Stimulated activated CD8-positive, alpha-beta memory T cell treated with anti-CD3 and anti-CD28 coated beads, Interleukin-7, amount 100 ng/mL, for 48 hours (primary cell): Measurements from ENCODE around the gene IL9R.
A peak's percentile ranks its signal among the peaks of the same experiment; 100 is the strongest.
"Not testable (repeated sequence)": the region's sequence is repeated elsewhere in the genome, so short reads cannot be mapped to it uniquely, and the experiment has no call there.

Experiments
- DNase-seq, 2 donors: peaks; one replicate each; pipeline ENCODE4 v3.0.0-alpha.2; 2020; ENCODE audit warnings: low read depth in 1 of 2; ENCODE audit errors: extremely low read depth in 1 of 2

IL9R gene, protein sequence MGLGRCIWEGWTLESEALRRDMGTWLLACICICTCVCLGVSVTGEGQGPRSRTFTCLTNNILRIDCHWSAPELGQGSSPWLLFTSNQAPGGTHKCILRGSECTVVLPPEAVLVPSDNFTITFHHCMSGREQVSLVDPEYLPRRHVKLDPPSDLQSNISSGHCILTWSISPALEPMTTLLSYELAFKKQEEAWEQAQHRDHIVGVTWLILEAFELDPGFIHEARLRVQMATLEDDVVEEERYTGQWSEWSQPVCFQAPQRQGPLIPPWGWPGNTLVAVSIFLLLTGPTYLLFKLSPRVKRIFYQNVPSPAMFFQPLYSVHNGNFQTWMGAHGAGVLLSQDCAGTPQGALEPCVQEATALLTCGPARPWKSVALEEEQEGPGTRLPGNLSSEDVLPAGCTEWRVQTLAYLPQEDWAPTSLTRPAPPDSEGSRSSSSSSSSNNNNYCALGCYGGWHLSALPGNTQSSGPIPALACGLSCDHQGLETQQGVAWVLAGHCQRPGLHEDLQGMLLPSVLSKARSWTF

DNA sequence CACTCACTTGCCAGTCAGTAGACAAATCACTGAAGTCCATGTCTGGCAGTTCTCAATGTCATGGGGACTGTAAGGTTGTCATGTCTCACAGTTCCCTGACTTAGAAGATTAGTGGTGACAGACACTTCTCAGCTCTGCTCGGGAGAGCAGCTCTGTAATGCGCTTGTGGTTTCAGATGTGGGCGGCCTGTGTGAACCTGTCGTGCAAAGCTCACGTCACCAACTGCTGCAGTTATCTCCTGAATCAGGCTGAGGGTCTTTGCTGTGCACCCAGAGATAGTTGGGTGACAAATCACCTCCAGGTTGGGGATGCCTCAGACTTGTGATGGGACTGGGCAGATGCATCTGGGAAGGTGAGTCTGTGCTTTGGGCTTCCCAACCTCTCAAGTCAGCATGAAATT, at the start of gene IL9R:
Gene IL9R, plus strand, starts transcription at position 261 of the 400 bp plus-strand sequence. Its CDS starts 64 bp downstream, at position 325.
- DNase-seq: peak; percentile 33 to 69

DNA sequence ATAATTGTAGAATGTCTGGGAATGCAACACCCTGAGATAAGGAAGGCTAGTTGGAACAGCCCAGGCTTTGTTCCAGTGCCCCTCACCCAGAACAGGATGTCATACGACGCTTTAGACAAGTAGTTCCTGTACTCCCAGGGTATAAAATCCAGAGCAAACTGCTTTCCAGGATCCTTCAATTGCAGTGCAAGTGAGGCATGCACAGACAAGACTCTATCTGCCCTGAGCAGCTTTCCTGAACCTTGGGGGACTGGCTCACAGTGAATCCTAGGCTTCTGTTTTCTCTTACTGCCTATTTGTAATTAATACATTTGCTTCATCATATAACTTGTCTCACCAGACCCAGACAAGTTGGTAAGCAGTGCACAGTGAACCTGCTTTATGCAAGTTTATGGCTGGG, 48.4 kb upstream of the IL9R start:
- no peak for DNase-seq

DNA sequence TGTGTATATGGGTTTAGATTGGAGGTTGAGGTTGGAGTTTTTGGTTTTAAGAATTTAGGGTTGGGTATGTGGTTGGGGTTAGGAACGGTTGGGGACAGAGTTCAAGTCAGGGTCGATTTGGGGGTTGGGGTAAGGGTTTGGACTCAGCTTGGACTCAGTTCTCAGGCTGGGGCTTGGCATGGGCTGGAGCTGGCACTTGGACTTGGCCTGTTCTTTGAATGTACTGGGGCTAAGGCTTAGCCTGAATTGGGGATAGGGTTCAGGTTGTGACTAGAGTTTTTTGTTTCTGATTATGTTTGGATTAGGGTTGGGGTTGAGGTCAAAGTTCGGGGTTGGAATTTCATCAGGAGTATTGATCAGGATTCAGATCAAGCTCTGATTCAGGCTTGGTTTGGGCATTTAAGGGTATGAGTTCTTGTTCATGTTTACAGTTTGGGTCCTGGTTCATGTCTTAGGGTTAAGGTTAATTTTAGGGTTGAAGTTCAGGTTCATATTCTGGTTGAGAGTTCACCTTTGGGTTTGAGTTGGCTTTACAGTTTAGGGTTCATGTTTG, 46.2 kb upstream of the IL9R start:
- no peak for DNase-seq

DNA sequence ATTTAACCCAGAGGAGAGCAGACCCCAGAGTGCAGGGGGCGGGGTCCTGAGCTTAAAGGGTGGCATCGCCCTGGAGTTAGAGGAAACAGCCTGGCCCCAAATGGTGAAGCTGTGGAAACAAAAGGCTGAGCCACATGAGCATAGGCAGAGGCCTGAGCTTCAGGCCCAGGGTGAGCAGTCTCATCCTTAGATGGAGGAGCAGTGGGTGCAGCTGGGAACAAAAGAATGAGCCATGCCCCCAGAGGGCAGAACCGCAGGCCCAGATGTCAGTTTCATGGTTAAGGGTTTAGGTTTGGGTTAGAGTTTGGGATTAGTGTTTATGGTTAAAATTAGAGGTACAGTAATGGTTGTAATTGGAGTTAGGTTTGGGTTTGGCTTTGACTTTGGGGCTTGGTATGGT, 44.4 kb upstream of the IL9R start:
- no peak for DNase-seq

DNA sequence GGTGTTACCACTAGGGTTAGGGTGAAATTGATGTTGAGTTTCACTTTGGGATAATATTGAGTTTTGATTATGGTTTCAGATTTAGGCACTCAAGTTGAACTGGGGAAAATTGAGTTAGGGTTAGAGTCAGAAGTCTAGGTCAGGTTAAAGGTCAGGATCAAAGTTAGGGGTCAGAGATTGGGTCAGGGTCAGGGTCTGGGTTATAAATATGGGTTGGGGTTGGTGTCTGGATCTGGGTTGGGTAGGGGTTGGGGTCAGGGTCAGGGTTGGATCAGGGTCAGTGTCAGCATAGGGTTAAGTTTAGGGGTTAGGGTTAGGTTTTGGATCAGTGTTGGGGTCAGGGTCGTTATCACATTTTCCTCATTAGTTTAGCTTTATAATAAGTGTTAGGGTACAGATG, 42.7 kb upstream of the IL9R start:
- no peak for DNase-seq

DNA sequence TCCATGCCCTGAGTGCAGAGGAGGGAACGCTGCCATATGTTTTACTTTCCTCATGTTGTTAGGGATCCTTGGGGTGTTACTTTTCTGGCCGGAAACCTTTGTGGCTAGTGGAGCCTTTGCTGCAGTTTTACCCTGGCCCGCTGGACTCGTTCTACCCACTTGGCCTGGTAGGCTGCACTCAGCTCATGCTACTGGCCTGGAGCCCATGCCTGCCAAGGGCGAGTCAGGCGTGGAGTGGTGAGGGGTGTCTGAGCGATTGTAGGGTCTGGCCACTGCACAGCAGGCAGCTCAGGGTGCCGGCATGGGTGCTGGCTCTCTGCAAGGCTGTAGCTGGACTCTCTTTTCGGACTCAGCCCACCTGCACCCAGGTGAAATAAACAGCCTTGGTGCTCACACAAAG, 41.4 kb upstream of the IL9R start:
- no peak for DNase-seq

DNA sequence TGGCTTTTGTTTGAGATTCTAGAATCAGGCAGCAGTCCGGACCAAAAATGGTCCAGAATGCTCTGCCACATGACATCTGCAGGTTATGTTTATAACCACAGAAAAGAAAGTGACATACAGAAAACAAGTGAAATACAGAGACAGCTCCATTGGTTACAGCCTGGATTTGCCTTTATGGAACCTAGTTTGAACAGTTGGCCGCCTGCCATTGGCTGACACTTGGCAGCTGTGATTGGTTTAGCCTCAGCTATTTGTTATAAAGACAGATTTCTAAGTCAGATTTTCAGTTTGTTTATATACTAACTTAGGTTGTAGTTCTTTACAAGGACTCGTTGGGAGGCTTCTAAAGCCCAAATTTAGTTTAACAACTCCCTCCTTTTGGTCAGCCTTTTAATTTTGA, 40.8 kb upstream of the IL9R start:
- DNase-seq: no peak

DNA sequence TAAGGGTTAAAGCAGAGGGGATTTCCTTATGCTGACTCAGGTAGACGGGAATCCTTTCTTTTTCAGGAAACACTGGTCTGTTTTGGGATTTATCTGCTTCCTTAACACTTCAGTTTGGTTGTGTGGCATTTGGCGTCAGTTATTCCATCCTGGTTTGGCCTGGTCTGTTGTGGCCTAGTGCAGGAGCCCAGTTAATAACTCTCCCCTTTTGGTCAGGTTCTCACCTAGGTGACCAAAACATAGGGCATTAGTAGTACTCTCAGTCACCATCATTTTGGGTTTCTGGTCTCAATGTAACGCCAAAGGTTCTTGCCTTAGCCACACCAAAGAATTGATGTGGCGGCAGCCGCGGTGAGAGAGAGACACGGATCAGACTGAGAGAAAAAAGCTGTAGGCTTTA, 39.7 kb upstream of the IL9R start:
- no peak for DNase-seq

DNA sequence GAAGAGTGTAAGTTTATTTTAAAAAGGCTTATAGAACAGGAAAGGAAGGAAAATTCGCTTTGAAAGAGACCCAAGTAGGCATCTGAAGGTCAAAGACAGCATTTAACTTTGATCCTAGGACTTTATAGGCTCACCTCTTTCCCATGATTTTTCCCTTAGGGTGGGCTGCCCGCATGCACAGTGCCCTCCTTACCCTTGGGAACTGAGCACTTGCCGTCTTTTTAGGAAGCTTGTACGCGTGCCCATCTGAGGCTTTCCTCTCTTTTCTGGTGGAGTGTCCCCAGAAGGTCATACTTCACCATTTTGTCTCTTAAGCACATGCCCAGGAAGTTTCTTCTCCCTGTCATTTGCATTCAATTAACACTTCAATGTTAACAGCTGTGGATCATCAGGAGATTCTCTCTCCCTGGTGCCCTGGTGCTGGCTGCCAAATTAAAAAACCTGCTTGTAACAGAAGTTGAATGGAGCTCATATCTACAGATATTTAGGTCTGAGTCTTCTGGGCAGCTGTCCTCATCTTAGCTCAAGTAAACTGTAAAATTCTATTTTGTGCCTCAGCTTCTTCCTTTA, 38.4 kb upstream of the IL9R start:
- no peak for DNase-seq

DNA sequence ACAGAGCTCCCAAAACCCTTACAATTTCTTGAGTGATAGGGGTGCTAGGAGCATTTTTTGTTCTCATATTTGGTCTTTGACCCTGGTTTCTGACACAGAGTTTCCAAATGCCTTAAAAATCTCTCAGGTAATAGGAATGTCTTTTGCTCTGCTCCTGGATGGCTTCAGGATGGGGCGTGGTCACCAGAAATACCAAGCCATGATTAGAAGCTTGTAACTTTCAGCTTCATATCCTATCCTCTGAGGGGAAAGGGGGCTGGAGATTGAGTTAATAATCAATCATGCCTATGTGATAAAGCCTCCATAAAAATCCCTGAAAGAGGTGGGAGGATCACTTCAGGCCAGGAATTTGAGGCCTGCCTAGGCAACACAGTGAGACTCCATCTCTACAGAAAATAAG, 34.6 kb upstream of the IL9R start:
- no peak for DNase-seq

DNA sequence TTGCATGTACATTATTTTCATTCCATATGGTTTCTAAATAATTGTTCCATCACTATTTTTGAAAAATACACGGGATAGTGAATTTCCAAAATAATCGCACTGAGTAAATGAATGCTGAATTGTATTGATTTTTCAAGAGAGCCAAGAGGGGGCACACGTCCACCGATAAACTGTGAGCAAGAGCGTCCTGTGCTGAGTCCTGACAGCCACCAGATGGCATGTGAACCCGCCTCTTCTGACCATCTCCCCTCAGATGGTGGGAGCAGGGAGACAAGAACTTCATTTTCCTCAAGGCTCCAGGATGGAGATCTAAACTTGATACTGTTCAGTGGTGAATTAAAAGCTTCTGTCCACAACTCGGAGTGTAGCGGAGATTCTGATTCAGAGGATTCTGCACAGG, 30.6 kb upstream of the IL9R start:
- DNase-seq: peak; percentile 3 to 9

DNA sequence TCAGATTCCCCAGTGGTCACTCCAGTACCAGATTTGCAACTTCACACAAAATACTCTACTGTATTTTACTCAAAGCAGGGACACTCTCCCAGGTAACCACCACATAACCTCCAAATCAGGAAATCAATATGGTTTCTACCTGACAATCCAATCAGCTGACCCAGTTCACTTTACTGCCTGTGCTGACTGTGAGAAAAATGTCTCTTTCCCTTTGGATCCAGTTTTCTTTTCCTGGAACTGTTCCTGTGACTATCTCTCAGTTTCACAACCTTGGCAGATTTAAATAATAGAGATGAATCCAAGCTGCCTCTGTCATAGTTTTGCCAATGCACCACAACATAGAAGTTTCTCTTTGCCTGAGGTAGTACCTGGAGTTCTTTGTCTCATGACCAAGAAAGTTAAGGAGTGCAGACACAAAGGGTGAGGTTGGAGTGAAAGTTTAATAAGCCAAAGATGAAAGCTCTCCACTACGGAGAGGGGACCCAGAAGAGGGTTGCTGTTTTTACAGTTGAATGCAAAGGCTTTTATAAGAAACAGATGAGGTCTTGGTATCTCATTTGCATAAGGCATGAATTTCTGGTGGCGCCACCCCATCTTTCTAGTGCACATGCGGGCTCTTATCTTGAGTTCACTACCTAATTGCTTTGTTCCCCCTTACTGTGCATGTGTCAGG, 29.7 kb upstream of the IL9R start:
- DNase-seq: no peak

DNA sequence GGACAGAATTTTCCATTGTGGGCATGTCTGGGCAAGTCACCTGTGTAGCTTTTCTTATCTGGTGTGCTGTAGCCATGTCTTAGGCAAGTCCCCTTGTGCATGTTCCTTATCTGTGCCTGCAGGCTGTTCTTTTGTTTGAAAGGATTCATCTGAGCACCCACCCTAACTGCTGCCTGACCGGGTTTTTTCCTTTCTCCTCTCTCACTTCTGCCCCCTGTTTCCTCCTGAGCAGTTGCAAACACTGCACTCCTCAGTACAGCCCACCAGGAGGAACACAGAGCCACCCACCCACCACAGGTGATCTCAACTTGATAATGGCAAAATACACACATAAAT, 29.2 kb upstream of the IL9R start:
- DNase-seq: no peak

DNA sequence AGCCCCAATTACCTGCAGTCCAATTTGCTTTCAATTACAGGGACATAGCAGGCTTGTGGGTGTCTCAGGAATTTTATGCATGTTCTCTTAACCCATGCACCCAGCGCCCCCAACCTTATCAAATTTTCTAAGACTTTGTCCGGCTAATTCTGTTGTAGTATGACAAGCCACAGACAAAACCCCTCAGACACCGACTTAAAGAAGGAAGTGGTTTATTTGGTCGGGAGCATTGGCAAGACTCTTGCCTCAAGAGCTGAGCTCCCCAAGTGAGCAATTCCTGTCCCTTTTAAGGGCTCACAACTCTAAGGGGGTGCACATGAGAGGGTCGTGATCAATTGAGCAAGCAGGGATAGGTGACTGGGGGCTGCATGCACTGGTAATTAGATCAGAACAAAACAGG, 28.7 kb upstream of the IL9R start:
- DNase-seq: no peak

DNA sequence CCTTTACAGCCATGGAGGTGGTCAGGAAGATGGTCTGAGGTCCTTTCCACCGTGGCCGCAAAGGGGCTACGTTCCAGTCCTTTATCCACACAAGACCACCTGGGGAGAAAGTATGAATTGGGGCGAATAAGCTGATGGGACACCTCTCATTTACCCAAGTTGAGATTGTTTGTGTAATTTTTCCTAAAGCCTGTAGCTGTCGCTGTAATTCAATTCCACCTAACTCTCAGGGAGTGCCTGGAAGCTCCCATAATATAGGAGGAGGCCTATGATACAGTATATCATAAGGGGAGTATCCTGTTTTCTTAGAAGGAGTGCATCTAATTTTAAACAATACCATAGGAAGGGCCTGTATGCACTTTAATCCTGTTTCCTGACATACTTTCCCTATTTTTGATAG, 25.8 kb upstream of the IL9R start:
- not testable (repeated sequence) for DNase-seq

DNA sequence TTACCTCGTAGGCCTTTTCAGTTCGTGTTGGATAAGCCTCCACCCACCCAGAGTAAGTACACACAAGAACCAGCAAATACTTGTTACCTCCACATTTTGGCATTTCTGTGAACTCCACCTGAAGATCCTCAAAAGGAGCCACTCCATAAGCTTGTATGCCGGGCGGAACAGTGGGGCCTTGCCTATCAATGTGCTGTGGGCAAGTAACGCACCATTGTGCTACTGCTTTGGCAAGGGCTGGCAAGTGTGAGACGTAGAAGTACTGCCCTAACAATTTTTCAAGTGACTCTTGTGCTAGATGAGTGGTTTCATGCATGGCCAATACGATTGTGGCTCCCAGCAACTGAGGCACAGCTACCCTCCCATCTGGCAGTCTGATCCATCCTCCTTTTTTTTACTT, 25.3 kb upstream of the IL9R start:
- not testable (repeated sequence) for DNase-seq

DNA sequence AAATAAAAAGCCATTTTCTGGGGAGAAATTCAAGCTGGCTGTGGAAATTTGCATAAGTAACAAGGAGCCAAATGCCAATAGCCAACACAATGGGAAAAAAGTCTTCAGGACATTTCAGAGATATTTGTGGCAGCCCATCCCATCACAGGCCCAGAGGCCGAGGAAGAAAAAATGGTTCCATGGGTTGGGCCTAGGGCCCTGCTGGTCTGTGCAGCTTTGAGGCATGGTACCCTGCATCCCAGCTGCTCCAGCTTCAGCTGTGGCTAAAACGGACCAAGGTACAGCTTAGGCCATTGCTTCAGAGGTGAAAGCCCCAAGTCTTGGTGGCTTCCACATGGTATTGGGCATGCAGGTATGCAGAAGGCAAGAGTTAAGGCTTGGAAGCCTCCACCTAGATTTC, 14.2 kb upstream of the IL9R start:
- DNase-seq: no peak

DNA sequence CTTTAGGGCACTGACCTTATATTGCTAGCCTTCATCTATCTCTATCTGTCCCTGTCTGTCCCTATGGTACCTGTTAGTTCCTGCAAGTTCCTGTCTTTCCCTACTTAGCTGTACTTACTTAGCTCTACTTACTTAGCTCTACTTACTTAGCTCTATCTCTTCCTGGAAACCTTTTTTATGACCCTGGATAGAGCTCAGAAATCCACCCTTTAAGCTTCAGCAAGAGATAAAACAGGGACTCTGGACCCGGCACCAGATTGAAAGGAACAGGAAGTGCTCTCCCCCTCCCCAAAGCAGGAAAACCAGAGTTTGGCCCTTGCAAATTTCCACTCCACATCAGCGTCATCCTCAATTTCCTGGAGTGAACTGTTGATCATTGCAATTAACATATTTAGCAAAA, 12.3 kb upstream of the IL9R start:
- no peak for DNase-seq

DNA sequence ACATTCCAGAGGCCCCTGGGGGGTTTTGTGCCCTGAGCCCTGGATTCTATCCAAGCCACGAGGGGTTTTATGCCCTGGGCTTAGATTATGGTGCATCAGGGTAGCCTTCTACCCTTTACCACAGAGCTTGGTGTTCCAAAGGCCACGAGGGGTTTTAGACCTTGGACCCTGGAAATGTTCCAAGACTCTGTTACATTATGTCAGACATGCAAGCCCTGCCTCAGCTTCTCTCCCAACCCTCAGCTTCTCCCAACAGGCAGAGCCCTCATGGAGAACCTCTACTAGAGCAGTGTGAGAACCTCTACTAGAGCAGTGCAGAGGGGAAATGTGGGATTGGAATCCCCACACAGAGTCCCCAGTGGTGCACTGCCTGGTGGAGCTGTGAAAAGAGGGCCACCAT, 10.5 kb upstream of the IL9R start:
- not testable (repeated sequence) for DNase-seq

DNA sequence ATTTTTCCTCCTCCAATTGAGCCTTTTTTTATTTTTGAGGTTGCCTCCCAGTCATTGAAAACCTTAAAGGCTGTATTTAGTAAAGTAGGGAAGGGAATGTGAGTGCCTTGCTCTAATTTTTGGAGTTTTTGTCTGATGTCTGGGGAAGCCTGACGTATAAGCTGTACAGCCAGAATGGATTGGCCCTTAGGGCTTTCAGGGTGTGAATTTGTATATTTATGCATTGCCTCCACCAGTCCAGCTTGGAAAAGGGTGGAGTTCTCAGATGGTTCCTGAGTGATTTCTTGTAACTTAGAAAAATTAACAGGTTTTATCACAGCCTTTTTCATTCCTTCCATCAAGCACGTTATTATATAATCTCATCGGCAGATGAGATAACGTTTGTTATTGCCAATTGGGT, 8.6 kb upstream of the IL9R start:
- no peak for DNase-seq

DNA sequence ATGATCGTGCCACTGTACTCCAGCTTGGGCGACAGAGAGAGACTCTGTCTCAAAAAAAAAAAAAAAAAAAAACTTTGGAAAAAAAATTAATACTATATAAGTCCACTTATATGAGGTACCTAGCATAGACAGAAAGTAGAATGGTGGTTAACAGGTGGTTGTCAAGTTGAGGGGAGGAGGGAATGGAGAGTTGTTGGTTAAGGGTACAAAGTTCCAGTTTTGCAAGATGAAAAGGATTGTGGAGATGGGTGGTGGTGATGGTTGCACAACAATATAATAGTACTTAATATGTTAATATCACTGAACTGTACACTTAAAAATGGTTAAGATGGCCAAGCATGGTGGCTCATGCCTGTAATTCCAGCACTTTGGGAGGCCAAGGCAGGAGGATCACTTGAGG, 4.1 kb upstream of the IL9R start:
- DNase-seq: no peak
